ENCODE data around the gene CARD18. TPM values are rescaled to one million over a fixed set of nuclear protein-coding genes. Genes with fewer than 3 reads are reported as not detected.
A peak's percentile ranks its signal among the peaks of the same experiment; 100 is the strongest.
"Not testable (repeated sequence)": the region's sequence is repeated elsewhere in the genome, so short reads cannot be mapped to it uniquely, and the experiment has no call there.

Gene CARD18
- total RNA-seq, 4 donors from 2014 or later, result 1.2 TPM; not detected in 3

DNA sequence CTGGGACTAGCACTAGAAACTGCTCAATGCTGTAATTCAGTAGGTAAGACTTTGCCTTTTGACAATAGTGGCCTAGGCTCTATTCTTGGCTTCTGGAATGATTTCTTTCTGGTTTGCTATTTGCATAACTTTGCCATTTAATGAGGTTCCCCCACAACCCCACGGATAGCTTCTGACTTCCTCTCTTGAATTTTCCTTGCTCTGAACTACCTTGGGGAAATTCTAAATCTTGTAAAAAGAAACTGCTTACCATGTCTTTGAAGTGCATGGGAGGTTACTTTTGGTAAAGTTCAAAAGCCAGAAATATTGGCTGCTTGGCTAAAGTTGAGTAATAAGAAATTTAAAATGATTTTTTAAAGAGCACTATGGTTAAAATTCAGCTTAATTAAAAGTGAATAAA is 35.3 kb downstream of the CARD18 start:
- TF ChIP-seq, protein P1, sequence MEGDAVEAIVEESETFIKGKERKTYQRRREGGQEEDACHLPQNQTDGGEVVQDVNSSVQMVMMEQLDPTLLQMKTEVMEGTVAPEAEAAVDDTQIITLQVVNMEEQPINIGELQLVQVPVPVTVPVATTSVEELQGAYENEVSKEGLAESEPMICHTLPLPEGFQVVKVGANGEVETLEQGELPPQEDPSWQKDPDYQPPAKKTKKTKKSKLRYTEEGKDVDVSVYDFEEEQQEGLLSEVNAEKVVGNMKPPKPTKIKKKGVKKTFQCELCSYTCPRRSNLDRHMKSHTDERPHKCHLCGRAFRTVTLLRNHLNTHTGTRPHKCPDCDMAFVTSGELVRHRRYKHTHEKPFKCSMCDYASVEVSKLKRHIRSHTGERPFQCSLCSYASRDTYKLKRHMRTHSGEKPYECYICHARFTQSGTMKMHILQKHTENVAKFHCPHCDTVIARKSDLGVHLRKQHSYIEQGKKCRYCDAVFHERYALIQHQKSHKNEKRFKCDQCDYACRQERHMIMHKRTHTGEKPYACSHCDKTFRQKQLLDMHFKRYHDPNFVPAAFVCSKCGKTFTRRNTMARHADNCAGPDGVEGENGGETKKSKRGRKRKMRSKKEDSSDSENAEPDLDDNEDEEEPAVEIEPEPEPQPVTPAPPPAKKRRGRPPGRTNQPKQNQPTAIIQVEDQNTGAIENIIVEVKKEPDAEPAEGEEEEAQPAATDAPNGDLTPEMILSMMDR (IDR thresholded peaks at IDR 0.05), result no peak
- no peak for DNase-seq
- no peaks in the 10 kb centered on the region for H3K9me3 ChIP-seq
- no peak overlapping the region for H3K4me3 ChIP-seq
- WGBS, 2 donors, result 25 to 93% methylated on average over 1 of the region's 1 CpG
- H3K27me3 ChIP-seq, result no peaks in the 10 kb centered on the region
- H3K4me1 ChIP-seq, result peaks cover 0 to 22% (median 0%) of the 10 kb centered on the region in 3 donors
- intact Hi-C loops (cut with DNase I), result no loop called here
- no peak overlapping the region for H3K27ac ChIP-seq
- H3K36me3 ChIP-seq, result no peaks in the 10 kb centered on the region

DNA sequence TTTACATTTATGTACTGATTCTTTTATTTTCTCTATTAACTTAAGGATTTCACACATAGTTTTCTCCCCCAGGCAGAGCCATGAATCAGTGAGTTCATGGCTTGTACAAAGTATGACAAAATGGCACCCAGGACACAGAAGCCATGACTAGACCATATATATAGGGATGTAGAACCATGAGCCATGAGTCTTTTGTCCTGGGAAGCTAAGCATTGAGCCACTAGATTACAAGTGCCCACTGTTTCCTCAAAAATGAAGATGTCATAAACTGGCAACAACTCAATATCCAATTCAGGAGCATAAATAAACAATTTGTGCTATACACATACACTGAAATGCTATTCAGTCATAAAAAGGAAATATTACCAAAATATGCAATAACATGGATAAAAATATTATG is 36.2 kb downstream of the CARD18 start:
- TF ChIP-seq POLR2A (IDR thresholded peaks at IDR 0.05), result no peak
- TF ChIP-seq, protein P1 (IDR thresholded peaks at IDR 0.05), result no peak

GRCh38 chr11:105102079-105102581 is 37.4 kb downstream of the CARD18 start:
- H3K4me3 ChIP-seq; H3K36me3 ChIP-seq; DNase-seq; intact Hi-C loops (cut with DNase I); H3K9me3 ChIP-seq; H3K27me3 ChIP-seq; H3K27ac ChIP-seq: not testable (repeated sequence)
- 86% methylated on average over 3 of the region's 3 CpGs; no CpG with 5 or more reads in 1 of the 2 donors for WGBS, 2 donors
- H3K4me1 ChIP-seq, result peaks cover 0 to 21% (median 0%) of the 10 kb centered on the region in 3 donors

More for the DNA sequence above, 36.2 kb downstream of the CARD18 start:
- no peak for DNase-seq
- H3K27me3 ChIP-seq, result no peaks in the 10 kb centered on the region
- intact Hi-C loops (cut with DNase I), result no loop called here
- no peak overlapping the region for H3K27ac ChIP-seq
- no peak overlapping the region for H3K4me3 ChIP-seq
- H3K4me1 ChIP-seq, result peaks cover 0 to 21% (median 0%) of the 10 kb centered on the region in 3 donors
- H3K36me3 ChIP-seq, result no peaks in the 10 kb centered on the region
- H3K9me3 ChIP-seq, result no peaks in the 10 kb centered on the region

DNA sequence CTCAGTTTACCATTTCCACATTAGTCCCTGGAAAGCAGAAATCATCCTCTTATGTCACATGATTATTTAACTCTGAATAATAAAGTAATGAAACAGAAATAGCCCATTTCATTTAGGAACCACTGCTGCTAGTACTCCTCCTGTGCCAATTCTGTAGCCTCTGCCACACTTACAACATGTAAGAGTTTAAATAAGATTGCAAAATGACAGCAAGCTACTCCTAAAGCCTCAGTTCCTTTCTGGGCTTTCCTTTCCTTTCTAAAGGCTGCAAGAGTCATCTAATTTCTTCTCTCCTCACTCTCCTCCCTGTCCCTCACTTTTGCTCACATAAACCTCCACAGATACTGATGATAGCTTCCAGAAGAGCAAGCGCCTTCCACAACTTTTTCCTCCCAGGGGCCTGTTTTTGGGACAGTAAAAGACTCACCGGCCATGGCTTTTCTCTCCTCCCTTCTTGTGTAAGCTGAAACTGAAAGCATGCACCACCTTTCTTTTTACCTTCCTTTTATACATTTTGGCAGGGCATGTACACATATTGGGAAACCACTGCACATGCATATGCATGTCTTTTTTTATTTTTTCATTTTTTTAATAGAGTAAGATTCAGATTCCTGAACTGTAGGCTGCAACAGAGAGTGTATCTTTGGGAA is 38.5 kb downstream of the CARD18 start:
- intact Hi-C loops (cut with DNase I), result no loop called here
- Histone ChIP-seq H3K4me3 (peak overlapping the region in 2 of 4 donors; percentile 15 to 49), H3K9me3 (no peaks in the 10 kb centered on the region), H3K36me3 (no peaks in the 10 kb centered on the region), H3K27me3 (no peaks in the 10 kb centered on the region), H3K27ac (peak overlapping the region; percentile 54 to 72 (median 66)), H3K4me1 (peaks cover 0 to 21% (median 0%) of the 10 kb centered on the region in 3 donors)
- TF ChIP-seq POLR2A (IDR thresholded peaks at IDR 0.05), result no peak
- TF ChIP-seq, protein P1 (IDR thresholded peaks at IDR 0.05), result no peak
- 34 to 46% methylated on average over 2 of the region's 2 CpGs for WGBS, 2 donors
- DNase-seq, result no peak

GRCh38 chr11:105100206-105100605 is 39.4 kb downstream of the CARD18 start:
- Histone ChIP-seq H3K27ac (peak overlapping the region; percentile 54 to 72 (median 66)), H3K4me1 (peaks cover 0 to 21% (median 0%) of the 10 kb centered on the region in 3 donors), H3K4me3 (peak overlapping the region in 1 of 4 donors; percentile 49), H3K36me3 (no peaks in the 10 kb centered on the region), H3K27me3 (no peaks in the 10 kb centered on the region), H3K9me3 (no peaks in the 10 kb centered on the region)
- TF ChIP-seq POLR2A (IDR thresholded peaks at IDR 0.05), result no peak
- TF ChIP-seq, protein P1 (IDR thresholded peaks at IDR 0.05), result no peak
- intact Hi-C loops (cut with DNase I), result no loop called here
- DNase-seq, result no peak
- 25 to 28% methylated on average over 7 of the region's 7 CpGs for WGBS, 2 donors

GRCh38 chr11:105099594-105099993 is 40.0 kb downstream of the CARD18 start:
- H3K4me3 ChIP-seq; intact Hi-C loops (cut with DNase I); H3K27me3 ChIP-seq; H3K9me3 ChIP-seq; H3K36me3 ChIP-seq; DNase-seq: not testable (repeated sequence)
- peaks cover 0 to 21% (median 0%) of the 10 kb centered on the region in 3 donors for H3K4me1 ChIP-seq
- 39 to 73% methylated on average over 2 of the region's 2 CpGs for WGBS, 2 donors
- peak overlapping the region in 2 of 4 donors; percentile 71 to 72 for H3K27ac ChIP-seq

Data from esophagus squamous epithelium (tissue), 5 donors.